OCI-LY1 (cell line): ENCODE measurements around the gene SORBS1.

ENCODE experiments used
- EZH2 ChIP-seq: fragments of 200-600 bp; sonication (generic), shearing (Covaris generic); IDR thresholded peaks from 2 replicates; pipeline ENCODE4 v1.8.0; 2017; ENCODE audit warnings: borderline replicate concordance, mixed run types, mild to moderate bottlenecking, antibody characterized with exemption, low read length, moderate library complexity, mixed read lengths
- TF ChIP-seq, protein P1 (sequence below): fragments of 200-600 bp; sonication (generic), shearing (Covaris generic); IDR thresholded peaks from 2 replicates; pipeline ENCODE4 v1.5.1; 2017; ENCODE audit warnings: mild to moderate bottlenecking, antibody characterized with exemption, low read length, moderate library complexity, mixed read lengths

DNA sequence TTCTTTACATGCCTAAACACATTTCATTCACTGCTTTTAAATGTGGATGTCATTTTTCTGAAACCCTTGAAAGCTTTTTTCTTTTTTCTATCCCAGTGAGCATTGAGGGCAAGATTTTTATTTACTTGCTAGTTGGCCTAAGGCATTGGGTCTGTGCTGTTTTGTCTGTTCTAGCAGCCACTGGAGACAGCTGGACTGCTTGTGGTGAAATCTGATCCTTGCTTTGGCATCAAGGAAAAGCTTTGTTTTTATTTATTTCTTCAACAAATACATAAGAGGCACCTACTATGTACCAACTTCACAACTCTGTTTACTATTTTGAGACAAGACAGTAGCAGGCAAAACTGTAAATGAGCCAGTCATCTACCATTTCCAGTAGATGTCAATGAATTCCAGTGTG is 241.9 kb downstream of the SORBS1 start:
- TF ChIP-seq, protein P1, sequence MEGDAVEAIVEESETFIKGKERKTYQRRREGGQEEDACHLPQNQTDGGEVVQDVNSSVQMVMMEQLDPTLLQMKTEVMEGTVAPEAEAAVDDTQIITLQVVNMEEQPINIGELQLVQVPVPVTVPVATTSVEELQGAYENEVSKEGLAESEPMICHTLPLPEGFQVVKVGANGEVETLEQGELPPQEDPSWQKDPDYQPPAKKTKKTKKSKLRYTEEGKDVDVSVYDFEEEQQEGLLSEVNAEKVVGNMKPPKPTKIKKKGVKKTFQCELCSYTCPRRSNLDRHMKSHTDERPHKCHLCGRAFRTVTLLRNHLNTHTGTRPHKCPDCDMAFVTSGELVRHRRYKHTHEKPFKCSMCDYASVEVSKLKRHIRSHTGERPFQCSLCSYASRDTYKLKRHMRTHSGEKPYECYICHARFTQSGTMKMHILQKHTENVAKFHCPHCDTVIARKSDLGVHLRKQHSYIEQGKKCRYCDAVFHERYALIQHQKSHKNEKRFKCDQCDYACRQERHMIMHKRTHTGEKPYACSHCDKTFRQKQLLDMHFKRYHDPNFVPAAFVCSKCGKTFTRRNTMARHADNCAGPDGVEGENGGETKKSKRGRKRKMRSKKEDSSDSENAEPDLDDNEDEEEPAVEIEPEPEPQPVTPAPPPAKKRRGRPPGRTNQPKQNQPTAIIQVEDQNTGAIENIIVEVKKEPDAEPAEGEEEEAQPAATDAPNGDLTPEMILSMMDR = no peak
- TF ChIP-seq EZH2 = no peak
